Activated CD8-positive, alpha-beta memory T cell treated with anti-CD3 and anti-CD28 coated beads for 36 hours (primary cell): ENCODE results near the gene ERC2. TPM values are rescaled to one million over a fixed set of nuclear protein-coding genes. Genes with fewer than 3 reads are reported as not detected.
"Not testable (repeated sequence)": the region's sequence is repeated elsewhere in the genome, so short reads cannot be mapped to it uniquely, and the experiment has no call there.

Source experiments
- CTCF ChIA-PET: fragments of 350-600 bp; sonication (Branson Sonifier 250); formaldehyde crosslinking; loops from one replicate; lab custom pipeline; 2021; ENCODE audit warnings: antibody characterized with exemption; lab: Charles Lee
- POLR2A ChIA-PET: fragments of 350-600 bp; sonication (Branson Sonifier 250); formaldehyde crosslinking; loops from one replicate; lab custom pipeline; 2021; ENCODE audit warnings: antibody characterized with exemption; lab: Charles Lee
- total RNA-seq, 2 experiments: library from RNA; stranded (reverse); gene quantifications; one replicate each; pipeline ENCODE4 v1.2.3, GENCODE V29; 2021

Gene ERC2
- total RNA-seq, 2 experiments from 2014 or later, result not detected

DNA sequence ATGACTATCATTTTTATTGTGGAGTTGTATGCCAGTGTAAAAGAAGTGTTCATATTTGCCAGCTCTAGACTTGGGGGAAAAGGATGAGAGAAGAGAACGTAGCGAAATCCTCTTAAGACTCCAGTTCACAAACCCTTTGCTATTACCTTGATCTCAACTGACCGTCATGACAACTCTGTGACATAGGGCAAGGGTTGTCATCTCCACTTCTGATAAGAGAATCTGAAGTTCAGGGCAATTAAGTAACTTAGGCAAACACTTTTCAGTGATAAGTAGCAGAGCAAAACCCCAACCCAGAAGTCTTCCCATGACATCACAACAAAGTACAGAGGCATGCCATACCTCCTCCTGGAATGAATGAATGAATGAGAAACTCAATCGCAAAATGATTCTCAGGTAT, 940.9 kb downstream of the ERC2 start:
- POLR2A ChIA-PET, result no interaction called here
- CTCF ChIA-PET, result no interaction called here

DNA sequence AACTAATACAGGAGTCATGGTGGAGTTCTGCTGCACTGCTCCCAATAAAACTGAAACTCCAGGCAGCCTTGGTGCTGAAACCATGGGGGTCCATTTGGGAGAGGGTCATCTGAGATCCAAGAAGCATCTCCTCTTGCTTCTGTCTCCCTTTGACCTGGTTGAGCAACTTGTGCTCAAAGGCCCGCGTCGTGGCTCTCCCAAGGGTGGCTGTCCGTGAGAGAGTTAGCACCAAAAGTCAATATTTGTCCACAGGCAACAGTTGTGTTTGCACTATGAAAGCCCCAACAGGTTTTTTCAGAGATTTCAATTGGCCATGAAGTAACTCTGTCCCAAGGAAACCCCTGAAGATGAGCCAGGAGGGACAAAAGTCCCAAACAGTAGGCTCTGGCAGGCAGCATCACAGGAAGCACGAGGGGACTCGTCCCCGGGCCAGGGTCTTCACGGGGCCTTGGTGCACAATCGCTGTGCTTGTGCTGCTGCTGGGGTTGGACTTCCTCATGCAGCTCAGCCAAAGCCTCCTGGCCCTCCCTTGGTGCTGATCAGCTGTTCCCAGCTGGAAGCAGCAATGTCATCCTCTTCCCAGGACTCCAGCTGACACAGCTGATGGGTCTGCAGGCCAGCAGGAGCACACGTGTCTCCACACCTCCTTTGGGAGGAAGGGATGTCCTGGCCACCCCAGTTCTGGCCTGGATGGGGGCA, 941.8 kb downstream of the ERC2 start:
- ChIA-PET CTCF (no interaction called here), POLR2A (no interaction called here)

GRCh38 chr3:55525436-55525835, 942.8 kb downstream of the ERC2 start:
- ChIA-PET POLR2A (no interaction called here), CTCF (no interaction called here)

DNA sequence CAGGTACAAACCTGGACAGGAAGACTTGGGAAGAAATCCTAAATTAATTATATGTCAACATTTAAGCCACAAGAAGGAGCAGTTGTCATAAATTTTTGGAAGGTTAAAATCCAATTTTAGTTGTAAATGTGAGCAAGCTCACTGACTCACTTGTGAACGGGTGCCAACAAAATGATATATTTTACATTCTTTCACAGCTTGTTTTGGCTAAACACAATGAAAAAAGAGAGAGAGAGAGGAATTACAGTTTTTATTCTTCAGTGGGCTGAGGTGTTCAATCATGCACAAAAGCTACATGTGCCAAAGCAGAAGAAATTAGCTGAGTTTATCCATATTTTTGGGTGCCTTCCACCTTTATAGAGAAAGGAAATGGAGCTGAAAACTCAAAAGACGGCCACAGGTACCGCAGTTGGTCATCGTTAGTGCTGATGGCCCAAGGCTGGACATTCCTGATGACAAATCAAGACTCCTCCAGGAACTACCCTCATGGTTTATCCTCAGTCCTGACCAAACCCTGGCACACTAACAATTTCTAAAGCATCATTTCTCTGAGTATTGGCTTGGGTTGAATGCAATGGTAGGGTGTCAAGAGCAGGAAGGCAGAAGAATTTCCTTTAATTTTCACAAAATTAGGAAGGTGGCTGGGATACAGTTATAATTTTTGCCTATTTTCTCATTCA, 943.6 kb downstream of the ERC2 start:
- ChIA-PET POLR2A (no interaction called here), CTCF (no interaction called here)

DNA sequence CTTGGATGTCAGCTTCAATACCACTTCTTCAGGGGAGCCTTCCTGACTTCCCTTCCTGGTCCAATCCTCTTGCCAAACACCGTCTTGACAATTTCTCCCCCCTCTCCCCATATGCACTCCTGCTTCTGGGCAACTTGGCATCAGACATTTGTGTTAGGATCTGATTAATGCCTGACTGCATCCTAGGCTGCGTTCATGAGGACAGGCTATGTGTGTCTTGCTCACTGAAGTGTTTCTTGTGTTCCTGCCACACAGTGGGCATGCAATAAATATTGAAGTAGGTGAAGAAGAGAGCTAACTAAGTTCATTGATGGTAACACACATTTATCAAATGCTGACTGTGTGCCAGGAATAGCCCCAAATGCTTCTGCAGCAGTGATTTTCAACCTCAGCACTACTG, 944.8 kb downstream of the ERC2 start:
- CTCF ChIA-PET, result interaction anchor here (0.6 kb wide), 1 partner anchor 836 kb away, joined by 3 read pairs; no protein-coding TSS in a partner anchor

DNA sequence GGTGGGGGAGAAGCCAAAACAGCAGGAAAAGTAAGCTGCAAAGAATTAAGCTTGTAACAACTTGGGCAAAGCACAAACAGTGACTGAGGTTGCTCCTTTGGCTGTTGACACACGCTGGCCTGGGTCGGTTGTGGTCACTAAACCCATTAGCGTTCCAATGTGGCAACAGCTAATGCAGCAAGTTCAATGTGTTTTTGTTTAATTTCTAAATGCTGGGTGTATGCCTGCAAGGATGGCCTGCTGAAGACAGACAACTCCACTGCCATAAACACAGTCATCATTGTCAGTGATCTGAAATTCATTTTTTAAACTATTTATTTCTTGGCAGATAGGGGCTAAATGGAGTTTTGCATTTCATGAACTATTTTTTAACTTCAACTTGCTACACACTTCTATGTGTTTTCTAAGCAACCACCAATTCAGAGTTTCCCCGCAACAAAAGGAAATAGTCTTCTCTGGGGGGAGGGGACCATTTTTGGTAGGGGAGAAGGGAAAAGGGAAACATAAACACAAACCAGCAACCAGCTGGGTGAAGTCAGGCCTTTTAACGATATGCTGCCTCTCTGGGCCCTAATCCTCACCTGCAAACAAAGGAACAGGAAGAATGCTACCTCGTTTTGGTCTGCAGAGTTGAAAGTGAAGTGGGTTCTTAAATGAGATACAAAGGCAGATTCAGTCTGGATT, 946.4 kb downstream of the ERC2 start:
- ChIA-PET POLR2A (no interaction called here), CTCF (no interaction called here)

More for the DNA sequence above, 944.8 kb downstream of the ERC2 start:
- POLR2A ChIA-PET, result no interaction called here

DNA sequence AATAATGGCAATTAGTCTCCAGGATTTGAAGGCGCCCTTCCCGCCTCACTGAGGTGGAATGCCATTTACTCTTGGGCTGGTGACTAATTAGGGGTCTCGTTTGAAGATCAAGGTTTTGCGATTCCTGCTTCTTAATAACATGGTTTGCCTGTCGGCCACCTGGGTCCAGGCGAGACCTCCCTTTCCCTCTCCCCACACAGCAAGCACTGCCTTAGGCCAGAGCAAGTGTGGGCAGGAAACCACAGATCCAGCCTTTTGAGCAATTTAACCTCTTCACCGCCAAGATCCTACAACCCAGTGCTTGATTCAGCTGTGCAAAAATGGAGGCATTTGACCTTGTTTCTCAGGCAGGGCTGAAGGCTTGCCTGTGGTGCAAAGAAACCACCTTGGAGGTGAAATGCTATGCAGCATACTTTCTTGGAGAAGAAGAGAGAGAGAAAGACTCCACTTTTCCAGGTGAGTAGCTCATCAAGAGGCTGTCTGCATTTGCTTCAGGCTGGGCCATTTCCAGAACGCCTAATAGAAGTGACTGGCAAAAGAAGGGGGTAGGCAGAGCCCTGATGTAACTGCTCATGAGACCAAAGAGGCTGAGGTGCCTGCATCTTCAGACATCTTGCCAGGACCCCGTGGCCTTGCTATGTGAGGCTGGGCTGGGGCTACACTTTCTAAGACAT, 947.1 kb downstream of the ERC2 start:
- ChIA-PET CTCF (no interaction called here), POLR2A (no interaction called here)

GRCh38 chr3:55519019-55519418, 949.2 kb downstream of the ERC2 start:
- ChIA-PET CTCF (no interaction called here), POLR2A (no interaction called here)

DNA sequence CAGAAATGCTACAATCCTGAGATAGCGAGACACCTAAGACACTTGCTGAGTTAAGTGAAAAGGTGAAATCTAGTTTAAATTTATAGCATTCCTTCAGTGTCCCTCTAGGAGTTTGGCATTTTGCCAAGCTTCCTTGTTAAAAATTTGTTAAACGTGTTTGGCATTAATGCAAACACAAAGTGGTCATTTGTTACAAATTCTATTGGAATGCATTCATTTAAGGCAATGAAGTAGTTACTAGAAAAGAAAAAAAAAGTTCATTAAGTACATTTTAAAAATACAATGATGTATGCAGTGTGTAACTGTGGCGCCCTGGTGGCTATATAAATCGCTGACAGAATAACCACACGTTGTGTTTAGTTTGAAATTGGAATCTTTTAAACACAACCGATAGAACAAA, 949.8 kb downstream of the ERC2 start:
- CTCF ChIA-PET, result no interaction called here
- POLR2A ChIA-PET, result no interaction called here

GRCh38 chr3:55516392-55517030, 951.8 kb downstream of the ERC2 start:
- CTCF ChIA-PET, result no interaction called here
- POLR2A ChIA-PET, result no interaction called here

GRCh38 chr3:55515550-55516246, 952.6 kb downstream of the ERC2 start:
- CTCF ChIA-PET, result no interaction called here

GRCh38 chr3:55514962-55515361, 953.3 kb downstream of the ERC2 start:
- ChIA-PET POLR2A (no interaction called here), CTCF (no interaction called here)

More at GRCh38 chr3:55515550-55516246, 952.6 kb downstream of the ERC2 start:
- POLR2A ChIA-PET, result no interaction called here

DNA sequence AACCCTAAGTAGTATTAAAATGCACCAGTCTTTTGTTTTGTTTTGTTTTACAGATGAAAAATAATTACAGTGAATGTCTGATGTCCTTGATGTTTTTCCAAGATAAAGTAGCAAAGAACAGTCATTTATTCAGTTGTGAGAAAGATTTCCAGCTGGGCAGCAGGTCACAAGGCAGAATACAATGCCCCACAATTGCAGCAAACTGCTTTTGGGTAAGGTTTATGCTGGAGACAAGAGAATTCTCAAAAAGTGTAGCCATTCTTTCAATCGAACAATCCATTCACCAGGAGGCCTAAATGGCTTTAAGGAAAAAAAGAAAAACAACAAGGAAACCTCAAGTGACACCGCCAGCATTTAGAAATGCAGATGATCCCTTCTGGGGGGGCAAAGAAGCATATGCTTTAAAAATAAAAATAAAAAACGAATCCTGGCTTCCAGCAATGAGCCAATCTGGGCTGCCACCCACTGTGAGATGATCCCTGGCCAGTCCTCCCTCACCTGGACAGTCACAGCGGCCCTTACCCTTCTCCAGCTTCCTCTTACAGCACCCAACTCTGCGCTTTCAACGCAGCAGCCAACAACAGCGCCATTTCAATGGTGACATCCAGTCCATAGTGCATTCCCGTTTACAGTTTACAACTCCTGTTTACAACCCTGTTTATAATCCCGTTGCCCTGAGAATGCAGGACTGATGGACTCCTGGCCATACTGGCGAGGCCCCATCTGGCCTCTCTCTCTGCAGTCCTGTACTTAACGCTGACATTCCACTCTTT, 955.5 kb downstream of the ERC2 start:
- POLR2A ChIA-PET, result no interaction called here
- CTCF ChIA-PET, result no interaction called here

- CTCF ChIA-PET, result interaction anchor here (0.5 kb wide), 1 partner anchor 44 kb away, joined by 3 read pairs; no protein-coding TSS in a partner anchor
- POLR2A ChIA-PET, result no interaction called here
Measured at GRCh38 chr3:55511895-55512570, 956.2 kb downstream of the ERC2 start.

GRCh38 chr3:55508335-55508734, 959.9 kb downstream of the ERC2 start:
- CTCF ChIA-PET, result no interaction called here
- POLR2A ChIA-PET, result no interaction called here

- POLR2A ChIA-PET, result no interaction called here
- CTCF ChIA-PET, result no interaction called here
Measured at GRCh38 chr3:55507808-55508207, 960.5 kb downstream of the ERC2 start.

- CTCF ChIA-PET, result no interaction called here
- POLR2A ChIA-PET, result no interaction called here
Measured at GRCh38 chr3:55505776-55506175, 962.5 kb downstream of the ERC2 start.

- CTCF ChIA-PET, POLR2A ChIA-PET: not testable (repeated sequence)
Measured at GRCh38 chr3:55505102-55505501, 963.2 kb downstream of the ERC2 start.
